Smooth muscle cell (in vitro differentiated cells): ENCODE results near the gene ARHGAP12. TPM values are rescaled to one million over a fixed set of nuclear protein-coding genes. Genes with fewer than 3 reads are reported as not detected.

Experiments used
- DNase-seq: peaks from one replicate; lab custom pipeline; 2025; ENCODE audit not compliant: unreplicated experiment; lab: John Stamatoyannopoulos, UW
- H2AFZ ChIP-seq: fragments of 200-600 bp; sonication (generic); 2 replicates; pipeline ENCODE4 v1.6.0; 2016; ENCODE audit warnings: antibody characterized with exemption, low read depth, mild to moderate bottlenecking
- H3F3A ChIP-seq: fragments of 200-600 bp; sonication (generic); 2 replicates; pipeline ENCODE4 v1.6.0; 2017; ENCODE audit warnings: antibody characterized with exemption, low read depth
- H3K27ac ChIP-seq: fragments of 200-600 bp; sonication (generic); 2 replicates; pipeline ENCODE4 v1.5.1; 2016; ENCODE audit warnings: low read depth, mild to moderate bottlenecking
- H3K27me3 ChIP-seq: fragments of 200-600 bp; sonication (generic); 2 replicates; pipeline ENCODE4 v1.6.1; 2016; ENCODE audit warnings: low read depth, mild to moderate bottlenecking
- H3K36me3 ChIP-seq: fragments of 200-600 bp; sonication (generic); 2 replicates; pipeline ENCODE4 v1.5.1; 2016; ENCODE audit warnings: low read depth
- H3K4me1 ChIP-seq: fragments of 200-600 bp; sonication (generic); 2 replicates; pipeline ENCODE4 v1.5.1; 2016; ENCODE audit warnings: low read depth
- H3K4me2 ChIP-seq: fragments of 200-600 bp; sonication (generic); 2 replicates; pipeline ENCODE4 v1.6.0; 2016; ENCODE audit warnings: mild to moderate bottlenecking
- H3K4me3 ChIP-seq: fragments of 200-600 bp; sonication (generic); 2 replicates; pipeline ENCODE4 v1.5.1; 2016; ENCODE audit warnings: mild to moderate bottlenecking
- H3K79me2 ChIP-seq: fragments of 200-600 bp; sonication (generic); 2 replicates; pipeline ENCODE4 v1.6.0; 2016; ENCODE audit warnings: low read depth, mild to moderate bottlenecking
- H3K9ac ChIP-seq: fragments of 200-600 bp; sonication (generic); 2 replicates; pipeline ENCODE4 v1.6.0; 2016; ENCODE audit warnings: low read depth
- H3K9me3 ChIP-seq: fragments of 200-600 bp; sonication (generic); replicated peaks from 2 replicates; pipeline ENCODE4 v1.5.1; 2016; ENCODE audit warnings: low read depth
- H4K20me1 ChIP-seq: fragments of 200-600 bp; sonication (generic); 2 replicates; pipeline ENCODE4 v1.6.0; 2016; ENCODE audit warnings: low read depth
- CTCF ChIP-seq: fragments of 200-600 bp; sonication (generic); IDR thresholded peaks from 2 replicates; pipeline ENCODE4 v1.5.1; 2017; ENCODE audit warnings: borderline replicate concordance, mild to moderate bottlenecking, antibody characterized with exemption; ENCODE audit not compliant: insufficient read depth, poor library complexity, severe bottlenecking
- WGBS: methylation state at CpG from one replicate; pipeline ENCODE4 v1.1.7; 2016; ENCODE audit warnings: low lambda C conversion rate; 5-methylcytosine and 5-hydroxymethylcytosine counted together
- polyA plus RNA-seq: library from polyadenylated mRNA; unstranded; fragments of >200 nt; fragmentation: Nextera tagmentation; extraction: Ambion mirVana; gene quantifications from 2 replicates; pipeline ENCODE4 v1.2.1, GENCODE V29; 2016
- total RNA-seq: library from RNA; depleted of rRNA; stranded (reverse); fragments of >200 nt; gene quantifications from 2 replicates; pipeline ENCODE4 v1.2.3, GENCODE V29; 2014

The ARHGAP12 gene
- total and polyA plus RNA-seq, 2 experiments from 2014 or later = 14.5 to 46.2 TPM

DNA sequence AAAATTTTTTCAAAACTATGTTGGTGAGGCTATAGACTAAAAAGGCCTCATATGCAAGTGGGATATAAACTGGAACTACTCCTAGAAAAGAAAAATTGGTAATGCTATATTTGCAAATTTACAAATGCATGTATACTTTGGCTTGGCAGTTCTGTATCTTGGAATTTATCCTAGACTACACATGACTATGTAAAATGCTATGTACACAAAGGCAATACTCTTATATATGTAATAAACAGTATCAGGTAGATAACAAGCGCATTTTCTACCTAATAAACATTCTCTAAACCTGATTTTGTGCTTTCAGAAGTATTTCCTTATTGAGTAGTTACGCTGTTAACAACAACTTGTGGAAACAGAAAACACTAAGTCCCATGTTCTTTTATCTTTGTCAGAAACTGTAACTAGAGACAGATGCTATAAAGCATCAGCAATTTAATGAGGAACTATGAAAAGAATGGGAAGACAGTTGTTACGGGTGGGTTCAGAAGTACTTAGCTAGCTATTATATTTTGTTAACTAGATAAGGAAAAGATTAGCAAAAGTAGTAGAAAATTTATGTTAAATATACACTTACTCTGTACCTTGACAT, 107.8 kb downstream of the ARHGAP12 start:
- no peaks in the 10 kb centered on the region for H3K36me3 ChIP-seq
- H3K4me1 ChIP-seq = no peaks in the 10 kb centered on the region
- H2AFZ ChIP-seq = no peak overlapping the region
- DNase-seq = no peak
- no peaks in the 10 kb centered on the region for H3K79me2 ChIP-seq
- H3K27me3 ChIP-seq = no peaks in the 10 kb centered on the region
- no peak overlapping the region for H3K9ac ChIP-seq
- H3K4me2 ChIP-seq = no peak overlapping the region
- H4K20me1 ChIP-seq = no peaks in the 10 kb centered on the region
- TF ChIP-seq CTCF = no peak
- no peak overlapping the region for H3K4me3 ChIP-seq
- 81% methylated on average over 3 of the region's 3 CpGs for WGBS
- no peaks in the 10 kb centered on the region for H3K9me3 ChIP-seq
- no peak overlapping the region for H3K27ac ChIP-seq
- H3F3A ChIP-seq = peaks cover 13% of the 10 kb centered on the region

GRCh38 chr10:31820096-31820495, 108.5 kb downstream of the ARHGAP12 start:
- H3K4me1 ChIP-seq = no peaks in the 10 kb centered on the region
- H3K27me3 ChIP-seq = no peaks in the 10 kb centered on the region
- no peak overlapping the region for H3K4me3 ChIP-seq
- H3K4me2 ChIP-seq = no peak overlapping the region
- no peaks in the 10 kb centered on the region for H3K36me3 ChIP-seq
- H3K79me2 ChIP-seq = no peaks in the 10 kb centered on the region
- no peak overlapping the region for H2AFZ ChIP-seq
- TF ChIP-seq CTCF = no peak
- H3K27ac ChIP-seq = no peak overlapping the region
- H3F3A ChIP-seq = peaks cover 13% of the 10 kb centered on the region
- H3K9ac ChIP-seq = no peak overlapping the region
- H4K20me1 ChIP-seq = no peaks in the 10 kb centered on the region
- DNase-seq = no peak
- H3K9me3 ChIP-seq = no peaks in the 10 kb centered on the region

DNA sequence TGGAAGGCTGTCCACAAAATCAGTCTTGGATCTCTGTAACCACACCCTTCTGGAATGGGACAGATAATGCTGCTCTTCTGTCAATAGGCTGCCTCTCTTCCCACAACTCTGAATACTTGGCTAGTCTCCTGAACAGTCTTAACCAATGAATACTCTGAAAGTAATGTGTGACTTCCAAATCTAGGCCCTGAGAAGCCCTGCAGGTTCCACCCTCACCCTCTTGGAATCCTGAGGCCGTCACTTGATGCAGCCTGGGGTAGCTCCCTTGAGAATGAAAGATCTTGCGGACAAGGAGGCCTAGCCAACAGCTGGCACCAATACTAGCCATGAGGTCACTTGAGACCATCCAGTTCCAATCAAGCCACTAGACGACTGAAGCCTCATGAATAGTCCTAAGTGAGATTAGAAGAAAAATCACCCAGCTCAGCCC, 109.2 kb downstream of the ARHGAP12 start:
- no peaks in the 10 kb centered on the region for H4K20me1 ChIP-seq
- no peak overlapping the region for H3K4me2 ChIP-seq
- H3K27me3 ChIP-seq = no peaks in the 10 kb centered on the region
- no peak overlapping the region for H3K27ac ChIP-seq
- 83% methylated on average over 3 of the region's 3 CpGs for WGBS
- H3K36me3 ChIP-seq = no peaks in the 10 kb centered on the region
- DNase-seq = no peak
- H2AFZ ChIP-seq = no peak overlapping the region
- H3F3A ChIP-seq = peaks cover 13% of the 10 kb centered on the region
- H3K9me3 ChIP-seq = no peaks in the 10 kb centered on the region
- TF ChIP-seq CTCF = no peak
- no peak overlapping the region for H3K4me3 ChIP-seq
- no peaks in the 10 kb centered on the region for H3K4me1 ChIP-seq
- H3K9ac ChIP-seq = no peak overlapping the region
- no peaks in the 10 kb centered on the region for H3K79me2 ChIP-seq

DNA sequence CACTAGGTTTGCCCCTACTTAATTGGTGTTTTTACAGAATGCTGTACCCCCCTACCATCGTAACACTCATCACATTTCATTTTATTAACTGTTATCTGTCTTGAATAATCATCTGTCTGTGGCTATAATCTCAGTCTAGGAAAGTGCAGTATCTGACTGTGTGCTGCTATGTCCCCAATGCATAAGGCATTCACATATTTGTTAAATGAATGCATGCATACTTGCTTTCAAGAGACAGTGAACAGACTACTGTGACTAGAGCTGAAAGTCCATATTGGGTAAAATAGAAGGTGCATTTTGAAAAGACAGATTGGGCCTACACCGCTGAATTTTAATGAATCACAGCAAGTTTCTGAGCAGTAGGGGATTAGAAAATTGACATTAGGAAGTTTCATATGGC, 112.3 kb downstream of the ARHGAP12 start:
- Histone ChIP-seq H3K4me2 (peak overlapping the region; percentile 42), H3K36me3 (no peaks in the 10 kb centered on the region), H3K4me1 (no peaks in the 10 kb centered on the region), H4K20me1 (no peaks in the 10 kb centered on the region), H3K4me3 (no peak overlapping the region), H3K27ac (peak overlapping the region; percentile 62), H3K27me3 (no peaks in the 10 kb centered on the region), H3F3A (peaks cover 13% of the 10 kb centered on the region), H2AFZ (no peak overlapping the region), H3K79me2 (no peaks in the 10 kb centered on the region), H3K9me3 (no peaks in the 10 kb centered on the region), H3K9ac (no peak overlapping the region)
- TF ChIP-seq CTCF = no peak
- 3% methylated on average over 2 of the region's 2 CpGs for WGBS
- no peak for DNase-seq
